HepG2 (cell line): ENCODE measurements around the gene GOLGA8A. TPM values are rescaled to one million over a fixed set of nuclear protein-coding genes. Genes with fewer than 3 reads are reported as not detected.

ENCODE experiments used
- BATF2 ChIP-seq: sonication (generic); formaldehyde crosslinking; IDR thresholded peaks from 2 replicates; pipeline ENCODE4 v1.8.0; 2022; ENCODE audit warnings: mild to moderate bottlenecking, missing genetic modification reagents, moderate library complexity
- BRCA1 ChIP-seq: sonication (generic); formaldehyde crosslinking; IDR thresholded peaks from 2 replicates; pipeline ENCODE4 v1.4.0; 2020; ENCODE audit warnings: missing genetic modification reagents
- GATAD1 ChIP-seq: IDR thresholded peaks from 2 replicates; pipeline ENCODE4 v1.6.1; 2016; ENCODE audit warnings: missing genetic modification reagents, missing compliant biosample characterization
- HNRNPLL ChIP-seq: fragments of 200-400 bp; formaldehyde crosslinking; IDR thresholded peaks from 2 replicates; pipeline ENCODE4 v1.6.1; 2017; ENCODE audit warnings: mild to moderate bottlenecking, low read depth, low read length; ENCODE audit not compliant: poor library complexity, severe bottlenecking
- MXI1 ChIP-seq: IDR thresholded peaks from 3 replicates; pipeline ENCODE4 v1.6.1; 2012; ENCODE audit warnings: low read depth, low read length, inconsistent platforms, borderline replicate concordance
- RNF2 ChIP-seq: fragments of 450-650 bp; conservative IDR thresholded peaks from 2 replicates; pipeline ENCODE4 v1.6.1; 2016; ENCODE audit warnings: low read depth
- SAP130 ChIP-seq: IDR thresholded peaks from 2 replicates; pipeline ENCODE4 v1.6.1; 2016; ENCODE audit warnings: low read depth
- SKI ChIP-seq: fragments of 450-650 bp; IDR thresholded peaks from one replicate; pipeline ENCODE4 v1.6.1; 2018; ENCODE audit warnings: mild to moderate bottlenecking; ENCODE audit not compliant: partially characterized antibody
- TAF1 ChIP-seq: sonication (generic); formaldehyde crosslinking; IDR thresholded peaks from 2 replicates; pipeline ENCODE4 v1.4.0; 2020; ENCODE audit warnings: missing genetic modification reagents
- ZBTB40 ChIP-seq, 2 experiments: fragments of 450-650 bp in 1 of 2; sonication (generic) in 1 of 2; formaldehyde crosslinking in 1 of 2; IDR thresholded peaks; 2 replicates each; pipeline versions ENCODE4 v1.6.1 to v1.8.0; 2016 to 2022; ENCODE audit warnings: antibody characterized with exemption in 1 of 2, mild to moderate bottlenecking in 1 of 2, missing genetic modification reagents in 1 of 2
- ZNF580 ChIP-seq: IDR thresholded peaks from 2 replicates; pipeline ENCODE4 v1.6.1; 2016; ENCODE audit warnings: low read depth, borderline replicate concordance
- ZNF605 ChIP-seq: sonication (generic); formaldehyde crosslinking; IDR thresholded peaks from 2 replicates; pipeline ENCODE4 v1.8.0; 2022; ENCODE audit warnings: mild to moderate bottlenecking, missing genetic modification reagents
- ZNF772 ChIP-seq: sonication (generic); formaldehyde crosslinking; IDR thresholded peaks from 2 replicates; pipeline ENCODE4 v1.5.0; 2020; ENCODE audit warnings: mild to moderate bottlenecking, missing genetic modification reagents
- polyA plus RNA-seq, 8 experiments: library from polyadenylated mRNA; depleted of rRNA in 3 of 8; stranded (reverse) in 7 of 8; unstranded in 1 of 8; fragments of >200 nt; fragmentation: Illumina TruSeq in 4 of 8; extraction: Trizol in 4 of 8; gene quantifications; 2 replicates each; pipeline versions ENCODE4 v1.2.1 to v1.2.3, GENCODE V29; 2011 to 2016; ENCODE audit warnings: low read depth in 4 of 8, missing spikeins in 1 of 8, mixed read lengths in 1 of 8; ENCODE audit not compliant: insufficient read depth in 1 of 8
- total RNA-seq, 5 experiments: library from RNA; depleted of rRNA; stranded (reverse); fragments of >200 nt; fragmentation: Illumina TruSeq; extraction: Trizol; gene quantifications; 2 replicates each; pipeline ENCODE4 v1.2.3, GENCODE V29; 2016; ENCODE audit warnings: low read depth in 1 of 5
- TF ChIP-seq, protein P1 (sequence below): sonication (generic); formaldehyde crosslinking; IDR thresholded peaks from 2 replicates; pipeline ENCODE4 v1.5.0; 2020; ENCODE audit warnings: missing genetic modification reagents
- TF ChIP-seq, protein P2 (sequence below): sonication (generic); formaldehyde crosslinking; IDR thresholded peaks from 2 replicates; pipeline ENCODE4 v1.4.0; 2020; ENCODE audit warnings: mild to moderate bottlenecking, missing genetic modification reagents
- TF ChIP-seq, protein P3 (sequence below): IDR thresholded peaks from 2 replicates; pipeline ENCODE4 v1.6.1; 2016

GOLGA8A gene
- total and polyA plus RNA-seq, 2 of the 13 experiments (the other 11 are each of a cell fraction or from before 2014, with no cell fraction given): 17.1 to 43.7 TPM

DNA sequence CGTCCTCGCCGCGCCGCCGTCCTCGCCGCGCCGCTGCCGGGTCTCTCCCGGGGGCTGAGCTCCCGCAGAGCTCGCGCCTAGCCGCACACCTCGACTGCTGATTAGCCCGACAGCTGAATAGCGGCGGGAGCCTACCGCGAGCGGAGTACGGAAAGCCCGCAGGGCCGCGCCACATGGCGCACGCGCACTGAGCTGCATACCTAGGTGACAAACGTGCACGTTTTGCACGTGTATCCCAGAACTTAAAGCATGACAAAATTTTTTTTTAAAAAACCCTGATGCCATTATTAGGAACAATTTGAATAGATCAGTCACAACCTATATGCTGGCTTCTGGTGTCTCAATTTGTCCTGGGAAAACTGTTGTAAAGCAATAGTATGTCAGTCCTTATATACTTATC, at the start of gene GOLGA8A (continued):
- TF ChIP-seq ZNF772 (CRISPR knock-in tag) (0 out of 2 replicates have a peak, but pooled peaks have one; percentile 40), ZBTB40 (IDR thresholded peaks at IDR 0.05) (no peak), ZBTB40 (CRISPR knock-in tag; IDR thresholded peaks at IDR 0.05) (peak; percentile 86; the same call in 1 of the 2 replicates), SKI (peak; percentile 25), MXI1 (peak; percentile 28; the same call in 1 of the 3 replicates), BATF2 (CRISPR knock-in tag) (peak; percentile 69; the same call in 1 of the 2 replicates), GATAD1 (CRISPR knock-in tag) (peak; percentile 76), TAF1 (CRISPR knock-in tag) (peak; percentile 45; the same call in 1 of the 2 replicates), RNF2 (0 out of 2 replicates have a peak, but pooled peaks have one; percentile 48), SAP130 (CRISPR knock-in tag) (peak; percentile 38; the same call in 1 of the 2 replicates), ZNF580 (CRISPR knock-in tag) (0 out of 2 replicates have a peak, but pooled peaks have one; percentile 47), BRCA1 (CRISPR knock-in tag) (0 out of 2 replicates have a peak, but pooled peaks have one; percentile 61), ZNF605 (CRISPR knock-in tag) (peak; percentile 81), HNRNPLL (peak; percentile 89)
- TF ChIP-seq, protein P1, sequence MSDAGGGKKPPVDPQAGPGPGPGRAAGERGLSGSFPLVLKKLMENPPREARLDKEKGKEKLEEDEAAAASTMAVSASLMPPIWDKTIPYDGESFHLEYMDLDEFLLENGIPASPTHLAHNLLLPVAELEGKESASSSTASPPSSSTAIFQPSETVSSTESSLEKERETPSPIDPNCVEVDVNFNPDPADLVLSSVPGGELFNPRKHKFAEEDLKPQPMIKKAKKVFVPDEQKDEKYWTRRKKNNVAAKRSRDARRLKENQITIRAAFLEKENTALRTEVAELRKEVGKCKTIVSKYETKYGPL (CRISPR knock-in tag): peak; percentile 88
- TF ChIP-seq, protein P2, sequence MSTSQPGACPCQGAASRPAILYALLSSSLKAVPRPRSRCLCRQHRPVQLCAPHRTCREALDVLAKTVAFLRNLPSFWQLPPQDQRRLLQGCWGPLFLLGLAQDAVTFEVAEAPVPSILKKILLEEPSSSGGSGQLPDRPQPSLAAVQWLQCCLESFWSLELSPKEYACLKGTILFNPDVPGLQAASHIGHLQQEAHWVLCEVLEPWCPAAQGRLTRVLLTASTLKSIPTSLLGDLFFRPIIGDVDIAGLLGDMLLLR (CRISPR knock-in tag): peak; percentile 76; the same call in 1 of the 2 replicates
- TF ChIP-seq, protein P3, sequence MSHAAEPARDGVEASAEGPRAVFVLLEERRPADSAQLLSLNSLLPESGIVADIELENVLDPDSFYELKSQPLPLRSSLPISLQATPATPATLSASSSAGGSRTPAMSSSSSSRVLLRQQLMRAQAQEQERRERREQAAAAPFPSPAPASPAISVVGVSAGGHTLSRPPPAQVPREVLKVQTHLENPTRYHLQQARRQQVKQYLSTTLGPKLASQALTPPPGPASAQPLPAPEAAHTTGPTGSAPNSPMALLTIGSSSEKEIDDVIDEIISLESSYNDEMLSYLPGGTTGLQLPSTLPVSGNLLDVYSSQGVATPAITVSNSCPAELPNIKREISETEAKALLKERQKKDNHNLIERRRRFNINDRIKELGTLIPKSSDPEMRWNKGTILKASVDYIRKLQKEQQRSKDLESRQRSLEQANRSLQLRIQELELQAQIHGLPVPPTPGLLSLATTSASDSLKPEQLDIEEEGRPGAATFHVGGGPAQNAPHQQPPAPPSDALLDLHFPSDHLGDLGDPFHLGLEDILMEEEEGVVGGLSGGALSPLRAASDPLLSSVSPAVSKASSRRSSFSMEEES (CRISPR knock-in tag): peak; percentile 57; the same call in 1 of the 2 replicates
